Kidney glomerular epithelial cell (primary cell): ENCODE measurements around the gene FHOD3.
"Not testable (repeated sequence)": the region's sequence is repeated elsewhere in the genome, so short reads cannot be mapped to it uniquely, and the experiment has no call there.

Source experiments
- DNase-seq: peaks from one replicate; lab custom pipeline; 2025; lab: John Stamatoyannopoulos, UW

FHOD3 gene

GRCh38 chr18:36350839-36351469 lies 53.4 kb downstream of the FHOD3 start:
- no peak for DNase-seq

GRCh38 chr18:36352384-36352783 lies 54.9 kb downstream of the FHOD3 start:
- DNase-seq: peak; percentile 89

- DNase-seq: no peak
Observed at GRCh38 chr18:36354989-36355388, 57.5 kb downstream of the FHOD3 start.

GRCh38 chr18:36355511-36355910 lies 58.0 kb downstream of the FHOD3 start:
- DNase-seq: no peak

GRCh38 chr18:36356741-36357140 lies 59.2 kb downstream of the FHOD3 start:
- DNase-seq: not testable (repeated sequence)

- no peak for DNase-seq
Observed at GRCh38 chr18:36358141-36358540, 60.6 kb downstream of the FHOD3 start.

GRCh38 chr18:36360256-36360909 lies 62.9 kb downstream of the FHOD3 start:
- no peak for DNase-seq

- no peak for DNase-seq
Observed at GRCh38 chr18:36364911-36365624, 67.6 kb downstream of the FHOD3 start.

GRCh38 chr18:36365836-36366775 lies 68.6 kb downstream of the FHOD3 start:
- no peak for DNase-seq

GRCh38 chr18:36366994-36367839 lies 69.7 kb downstream of the FHOD3 start:
- no peak for DNase-seq

GRCh38 chr18:36368889-36369288 lies 71.4 kb downstream of the FHOD3 start:
- no peak for DNase-seq

- DNase-seq: no peak
Observed at GRCh38 chr18:36372903-36373311, 75.4 kb downstream of the FHOD3 start.

GRCh38 chr18:36374262-36374661 lies 76.7 kb downstream of the FHOD3 start:
- DNase-seq: no peak

- DNase-seq: no peak
Observed at GRCh38 chr18:36375118-36375517, 77.6 kb downstream of the FHOD3 start.

- no peak for DNase-seq
Observed at GRCh38 chr18:36376361-36376760, 78.8 kb downstream of the FHOD3 start.

- no peak for DNase-seq
Observed at GRCh38 chr18:36377626-36378025, 80.1 kb downstream of the FHOD3 start.

- no peak for DNase-seq
Observed at GRCh38 chr18:36378205-36378604, 80.7 kb downstream of the FHOD3 start.

GRCh38 chr18:36379435-36379984 lies 82.0 kb downstream of the FHOD3 start:
- no peak for DNase-seq

GRCh38 chr18:36380173-36380827 lies 82.8 kb downstream of the FHOD3 start:
- no peak for DNase-seq

- DNase-seq: no peak
Observed at GRCh38 chr18:36381075-36381474, 83.6 kb downstream of the FHOD3 start.
